ENCODE results near the gene FAM177A1.

DNA sequence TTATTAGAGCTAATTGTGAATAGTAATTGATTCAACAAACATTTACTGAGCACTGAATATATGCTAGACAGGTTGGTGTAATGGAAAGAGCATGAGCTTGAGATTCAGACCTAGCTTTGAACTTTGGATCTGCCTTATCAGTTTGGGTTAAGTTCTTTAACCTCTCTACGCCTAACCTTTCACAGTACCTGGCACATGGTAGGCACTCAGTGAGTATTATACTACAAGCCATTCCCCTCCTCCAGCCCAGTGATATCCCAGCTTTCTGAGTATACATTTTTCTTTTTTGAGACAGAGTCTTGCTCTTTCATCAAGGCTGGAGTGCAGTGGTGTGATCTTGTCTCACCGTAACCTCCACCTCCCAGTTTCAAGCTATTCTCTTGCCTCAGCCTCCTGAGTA is 32.0 kb downstream of the FAM177A1 start:
- TF ChIP-seq SIN3A (IDR thresholded peaks at IDR 0.05; ENCODE audit: borderline replicate concordance, insufficient read depth, low read depth, low read length): no peak
- TF ChIP-seq, protein P1, sequence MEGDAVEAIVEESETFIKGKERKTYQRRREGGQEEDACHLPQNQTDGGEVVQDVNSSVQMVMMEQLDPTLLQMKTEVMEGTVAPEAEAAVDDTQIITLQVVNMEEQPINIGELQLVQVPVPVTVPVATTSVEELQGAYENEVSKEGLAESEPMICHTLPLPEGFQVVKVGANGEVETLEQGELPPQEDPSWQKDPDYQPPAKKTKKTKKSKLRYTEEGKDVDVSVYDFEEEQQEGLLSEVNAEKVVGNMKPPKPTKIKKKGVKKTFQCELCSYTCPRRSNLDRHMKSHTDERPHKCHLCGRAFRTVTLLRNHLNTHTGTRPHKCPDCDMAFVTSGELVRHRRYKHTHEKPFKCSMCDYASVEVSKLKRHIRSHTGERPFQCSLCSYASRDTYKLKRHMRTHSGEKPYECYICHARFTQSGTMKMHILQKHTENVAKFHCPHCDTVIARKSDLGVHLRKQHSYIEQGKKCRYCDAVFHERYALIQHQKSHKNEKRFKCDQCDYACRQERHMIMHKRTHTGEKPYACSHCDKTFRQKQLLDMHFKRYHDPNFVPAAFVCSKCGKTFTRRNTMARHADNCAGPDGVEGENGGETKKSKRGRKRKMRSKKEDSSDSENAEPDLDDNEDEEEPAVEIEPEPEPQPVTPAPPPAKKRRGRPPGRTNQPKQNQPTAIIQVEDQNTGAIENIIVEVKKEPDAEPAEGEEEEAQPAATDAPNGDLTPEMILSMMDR (IDR thresholded peaks at IDR 0.05): no peak
- TF ChIP-seq TCF7L2 (IDR thresholded peaks at IDR 0.05; ENCODE audit: low read depth, low read length): no peak
- TF ChIP-seq POLR2AphosphoS5 (IDR thresholded peaks at IDR 0.05; ENCODE audit: low read depth, low read length): no peak
